Measurements from ENCODE around the gene OPRL1.
A peak's percentile ranks its signal among the peaks of the same experiment; 100 is the strongest.

The OPRL1 gene

GRCh38 chr20:64080013-64080812 is at the start of gene OPRL1:
TSS of gene OPRL1 (plus strand) at chr20:64080082. CDS start at chr20:64092721, 12,639 bp downstream.
- H3K9me3 Mint-ChIP-seq = no peaks in the 10 kb centered on the region
- peak within 1 kb of the TSS; percentile 92 for H3K27ac Mint-ChIP-seq
- DNase-seq (ENCODE audit: low spot score in 2 of 2) (peak in 1 of 2 donors; percentile 77), ATAC-seq (peak; percentile 57)
- H3K4me1 Mint-ChIP-seq = peaks cover 56% of the 10 kb centered on the region
- peaks cover 14% of the 10 kb centered on the region for H3K36me3 Mint-ChIP-seq
- H3K4me3 Mint-ChIP-seq = peak within 1 kb of the TSS; percentile 91

GRCh38 chr20:64030371-64031134 is 49.3 kb upstream of the OPRL1 start:
- no peak for DNase-seq (ENCODE audit: low spot score in 2 of 2)
- H3K4me3 Mint-ChIP-seq = no peak overlapping the region
- peak overlapping the region; percentile 56 for H3K27ac Mint-ChIP-seq
- H3K9me3 Mint-ChIP-seq = no peaks in the 10 kb centered on the region
- no peak for ATAC-seq
- H3K36me3 Mint-ChIP-seq = peaks cover 94% of the 10 kb centered on the region
- peaks cover 27% of the 10 kb centered on the region for H3K4me1 Mint-ChIP-seq

GRCh38 chr20:64031822-64032314 is 48.0 kb upstream of the OPRL1 start:
- Mint-ChIP-seq H3K4me3 (no peak overlapping the region), H3K4me1 (peaks cover 39% of the 10 kb centered on the region), H3K9me3 (no peaks in the 10 kb centered on the region), H3K27ac (no peak overlapping the region), H3K36me3 (peaks cover 81% of the 10 kb centered on the region)
- no peak for DNase-seq (ENCODE audit: low spot score in 2 of 2)
- ATAC-seq = no peak

- no peak for DNase-seq (ENCODE audit: low spot score in 2 of 2)
- ATAC-seq = no peak
- Mint-ChIP-seq H3K4me3 (no peak overlapping the region), H3K36me3 (peaks cover 75% of the 10 kb centered on the region), H3K4me1 (peaks cover 48% of the 10 kb centered on the region), H3K9me3 (no peaks in the 10 kb centered on the region), H3K27ac (peak overlapping the region; percentile 94)
Observed at GRCh38 chr20:64032706-64033624, 46.9 kb upstream of the OPRL1 start.

GRCh38 chr20:64033981-64034493 is 45.8 kb upstream of the OPRL1 start:
- H3K27ac Mint-ChIP-seq = peak overlapping the region; percentile 94
- no peak for DNase-seq (ENCODE audit: low spot score in 2 of 2)
- peak overlapping the region; percentile 67 for H3K4me3 Mint-ChIP-seq
- no peaks in the 10 kb centered on the region for H3K9me3 Mint-ChIP-seq
- peaks cover 64% of the 10 kb centered on the region for H3K36me3 Mint-ChIP-seq
- no peak for ATAC-seq
- peaks cover 48% of the 10 kb centered on the region for H3K4me1 Mint-ChIP-seq

GRCh38 chr20:64035066-64035932 is 44.6 kb upstream of the OPRL1 start:
- peak overlapping the region; percentile 94 for H3K27ac Mint-ChIP-seq
- peaks cover 52% of the 10 kb centered on the region for H3K36me3 Mint-ChIP-seq
- peaks cover 48% of the 10 kb centered on the region for H3K4me1 Mint-ChIP-seq
- H3K9me3 Mint-ChIP-seq = no peaks in the 10 kb centered on the region
- DNase-seq (ENCODE audit: low spot score in 2 of 2) = peak in 1 of 2 donors; percentile 85
- ATAC-seq = peak; percentile 73
- peak overlapping the region; percentile 67 for H3K4me3 Mint-ChIP-seq

- DNase-seq (ENCODE audit: low spot score in 2 of 2) (no peak), ATAC-seq (no peak)
- no peaks in the 10 kb centered on the region for H3K9me3 Mint-ChIP-seq
- peak within 1 kb of the TSS; percentile 94 for H3K27ac Mint-ChIP-seq
- peaks cover 45% of the 10 kb centered on the region for H3K36me3 Mint-ChIP-seq
- peak within 1 kb of the TSS; percentile 67 for H3K4me3 Mint-ChIP-seq
- H3K4me1 Mint-ChIP-seq = peaks cover 48% of the 10 kb centered on the region
Observed at GRCh38 chr20:64035933-64036345, 43.9 kb upstream of the OPRL1 start, which contains the start of gene C20orf204. TSS of gene C20orf204 (plus strand) at chr20:64036182. CDS start at chr20:64036324, 142 bp downstream.

GRCh38 chr20:64036346-64037198 is 43.3 kb upstream of the OPRL1 start:
- H3K4me3 Mint-ChIP-seq = peak overlapping the region; percentile 67
- peaks cover 39% of the 10 kb centered on the region for H3K36me3 Mint-ChIP-seq
- DNase-seq (ENCODE audit: low spot score in 2 of 2) = no peak
- H3K4me1 Mint-ChIP-seq = peaks cover 48% of the 10 kb centered on the region
- no peaks in the 10 kb centered on the region for H3K9me3 Mint-ChIP-seq
- no peak for ATAC-seq
- H3K27ac Mint-ChIP-seq = peak overlapping the region; percentile 94

GRCh38 chr20:64037199-64037497 is 42.7 kb upstream of the OPRL1 start:
- peaks cover 33% of the 10 kb centered on the region for H3K36me3 Mint-ChIP-seq
- H3K4me1 Mint-ChIP-seq = peaks cover 48% of the 10 kb centered on the region
- ATAC-seq (no peak), DNase-seq (ENCODE audit: low spot score in 2 of 2) (no peak)
- peak overlapping the region; percentile 94 for H3K27ac Mint-ChIP-seq
- H3K4me3 Mint-ChIP-seq = peak overlapping the region; percentile 67
- H3K9me3 Mint-ChIP-seq = no peaks in the 10 kb centered on the region

- Mint-ChIP-seq H3K4me3 (peak overlapping the region; percentile 67), H3K36me3 (peaks cover 28% of the 10 kb centered on the region), H3K9me3 (no peaks in the 10 kb centered on the region), H3K27ac (peak overlapping the region; percentile 94), H3K4me1 (peaks cover 44% of the 10 kb centered on the region)
- DNase-seq (ENCODE audit: low spot score in 2 of 2) = no peak
- no peak for ATAC-seq
Observed at GRCh38 chr20:64037498-64038213, 42.2 kb upstream of the OPRL1 start.

GRCh38 chr20:64038224-64038564 is 41.7 kb upstream of the OPRL1 start:
- DNase-seq (ENCODE audit: low spot score in 2 of 2) (no peak), ATAC-seq (peak; percentile 36)
- H3K36me3 Mint-ChIP-seq = peaks cover 23% of the 10 kb centered on the region
- peaks cover 42% of the 10 kb centered on the region for H3K4me1 Mint-ChIP-seq
- no peak overlapping the region for H3K27ac Mint-ChIP-seq
- H3K4me3 Mint-ChIP-seq = peak overlapping the region; percentile 67
- no peaks in the 10 kb centered on the region for H3K9me3 Mint-ChIP-seq

GRCh38 chr20:64038565-64039292 is 41.2 kb upstream of the OPRL1 start:
- no peak overlapping the region for H3K27ac Mint-ChIP-seq
- DNase-seq (ENCODE audit: low spot score in 2 of 2) (peak; percentile 75 to 88), ATAC-seq (peak; percentile 74)
- H3K36me3 Mint-ChIP-seq = peaks cover 17% of the 10 kb centered on the region
- H3K4me1 Mint-ChIP-seq = peaks cover 39% of the 10 kb centered on the region
- peak overlapping the region; percentile 67 for H3K4me3 Mint-ChIP-seq
- no peaks in the 10 kb centered on the region for H3K9me3 Mint-ChIP-seq
